NCI-H2107 treated with DMSO at 0.1 percent for 48 hours (cell line): Measurements from ENCODE around the gene LMO2.
A peak's percentile ranks its signal among the peaks of the same experiment; 100 is the strongest.

Source experiments
- DNase-seq: peaks from one replicate; lab custom pipeline; 2025; ENCODE audit not compliant: unreplicated experiment; lab: John Stamatoyannopoulos, UW

Gene LMO2

GRCh38 chr11:33915526-33915925, 23.6 kb upstream of the LMO2 start:
- no peak for DNase-seq

- no peak for DNase-seq
These were observed 22.1 kb upstream of the LMO2 start for GRCh38 chr11:33913991-33914390.

GRCh38 chr11:33912405-33913361, 20.8 kb upstream of the LMO2 start:
- peak; percentile 61 for DNase-seq

GRCh38 chr11:33910958-33911339, 19.1 kb upstream of the LMO2 start:
- DNase-seq: no peak

GRCh38 chr11:33910296-33910957, 18.6 kb upstream of the LMO2 start:
- DNase-seq: no peak

GRCh38 chr11:33909552-33909951, 17.7 kb upstream of the LMO2 start:
- no peak for DNase-seq

- DNase-seq: no peak
These were observed 17.3 kb upstream of the LMO2 start for GRCh38 chr11:33909150-33909549.

- DNase-seq: no peak
These were observed 15.5 kb upstream of the LMO2 start for GRCh38 chr11:33907421-33907820.

- DNase-seq: no peak
These were observed 14.8 kb upstream of the LMO2 start for GRCh38 chr11:33906484-33907186.

- DNase-seq: no peak
These were observed 12.2 kb upstream of the LMO2 start for GRCh38 chr11:33904102-33904501.

- DNase-seq: no peak
These were observed 8.4 kb upstream of the LMO2 start for GRCh38 chr11:33900159-33900840.

GRCh38 chr11:33899400-33900037, 7.6 kb upstream of the LMO2 start:
- DNase-seq: no peak

- DNase-seq: no peak
These were observed 7.1 kb upstream of the LMO2 start for GRCh38 chr11:33898957-33899356.

GRCh38 chr11:33897761-33898375, 6.0 kb upstream of the LMO2 start:
- DNase-seq: no peak

- no peak for DNase-seq
These were observed 5.0 kb upstream of the LMO2 start for GRCh38 chr11:33896911-33897310.

- DNase-seq: peak; percentile 73
These were observed 3.9 kb upstream of the LMO2 start for GRCh38 chr11:33895752-33896137.

GRCh38 chr11:33894398-33894746, 2.5 kb upstream of the LMO2 start:
- no peak for DNase-seq

- DNase-seq: no peak
These were observed 2.0 kb upstream of the LMO2 start for GRCh38 chr11:33893711-33894397.

- no peak for DNase-seq
These were observed 1.2 kb upstream of the LMO2 start for GRCh38 chr11:33892906-33893594.
